ENCODE data around the gene APEX1. TPM values are rescaled to one million over a fixed set of nuclear protein-coding genes. Genes with fewer than 3 reads are reported as not detected.

The APEX1 gene
- total RNA-seq, 4 donors from 2014 or later: 108 to 120 (median 111) TPM

- H3K9me3 ChIP-seq: no peaks in the 10 kb centered on the region
- intact Hi-C loops (cut with DNase I; ENCODE audit: low total_unique reads): loop anchor here (10.0 kb wide), 2 partner anchors 125 to 145 kb away; partner anchors contain the start of gene PARP2
- peaks cover 0 to 12% (median 6%) of the 10 kb centered on the region in 4 donors for H3K36me3 ChIP-seq
- DNase-seq: peak; percentile 49
- H3K4me3 ChIP-seq: peak overlapping the region; percentile 61 to 92 (median 65)
- 0% methylated on average over 8 to 12 of the region's 12 CpGs for WGBS, 2 donors (ENCODE audit: low coverage in 1 of 2)
- TF ChIP-seq CTCF (IDR thresholded peaks at IDR 0.05): no peak
- TF ChIP-seq POLR2AphosphoS5 (IDR thresholded peaks at IDR 0.05): peak; percentile 3 to 70 (median 33)
- no peak for TF ChIP-seq EP300 (IDR thresholded peaks at IDR 0.05; ENCODE audit: low read depth)
- TF ChIP-seq POLR2A (IDR thresholded peaks at IDR 0.05): no peak
- H3K4me1 ChIP-seq: peaks cover 0 to 27% (median 9%) of the 10 kb centered on the region in 4 donors
- peak overlapping the region; percentile 90 to 97 (median 92) for H3K27ac ChIP-seq
- no peaks in the 10 kb centered on the region for H3K27me3 ChIP-seq
- in situ Hi-C loops (cut with MboI; ENCODE audit: low pct_ligation_motif_present in 1 of 4, low pct_unique_long_range_greater_than_20kb in 1 of 4, low sequenced_read_pairs in 3 of 4): loop anchor here in 2 of 4 donors (10.0 to 25.0 kb wide), 4 partner anchors 55 to 217 kb away; partner anchors contain the start of genes CCNB1IP1 (in 2 of the 2), PARP2 (in 2 of the 2), ANG (in 1 of the 2) and RNASE4 (in 1 of the 2)
These were observed 15.0 kb downstream of the APEX1 start for GRCh38 chr14:20469890-20470602.

GRCh38 chr14:20470603-20470901 is 15.5 kb downstream of the APEX1 start:
- in situ Hi-C loops (cut with MboI; ENCODE audit: low pct_ligation_motif_present in 1 of 4, low pct_unique_long_range_greater_than_20kb in 1 of 4, low sequenced_read_pairs in 3 of 4): loop anchor here in 2 of 4 donors (25.0 kb wide), 2 partner anchors 133 to 217 kb away; partner anchors contain the start of genes CCNB1IP1 (in 2 of the 2), PARP2 (in 2 of the 2), ANG (in 1 of the 2) and RNASE4 (in 1 of the 2)
- Histone ChIP-seq H3K9me3 (no peaks in the 10 kb centered on the region), H3K4me3 (peak overlapping the region in 3 of 4 donors; percentile 61 to 68 (median 62)), H3K36me3 (peaks cover 0 to 17% (median 9%) of the 10 kb centered on the region in 4 donors), H3K27me3 (no peaks in the 10 kb centered on the region), H3K27ac (peak overlapping the region; percentile 90 to 97 (median 92)), H3K4me1 (peaks cover 0 to 27% (median 9%) of the 10 kb centered on the region in 4 donors)
- TF ChIP-seq EP300 (IDR thresholded peaks at IDR 0.05; ENCODE audit: low read depth) (no peak), CTCF (IDR thresholded peaks at IDR 0.05) (no peak), POLR2AphosphoS5 (IDR thresholded peaks at IDR 0.05) (no peak), POLR2A (IDR thresholded peaks at IDR 0.05) (no peak)
- no peak for DNase-seq
- intact Hi-C loops (cut with DNase I; ENCODE audit: low total_unique reads): no loop called here
- WGBS, 2 donors (ENCODE audit: low coverage in 1 of 2): 0 to 5% methylated on average over 2 of the region's 2 CpGs

- TF ChIP-seq POLR2AphosphoS5 (IDR thresholded peaks at IDR 0.05) (no peak), CTCF (IDR thresholded peaks at IDR 0.05) (no peak), EP300 (IDR thresholded peaks at IDR 0.05; ENCODE audit: low read depth) (no peak), POLR2A (IDR thresholded peaks at IDR 0.05) (no peak)
- in situ Hi-C loops (cut with MboI; ENCODE audit: low pct_ligation_motif_present in 1 of 4, low pct_unique_long_range_greater_than_20kb in 1 of 4, low sequenced_read_pairs in 3 of 4): loop anchor here in 2 of 4 donors (25.0 kb wide), 2 partner anchors 135 to 215 kb away; partner anchors contain the start of genes CCNB1IP1 (in 2 of the 2), PARP2 (in 2 of the 2), ANG (in 1 of the 2) and RNASE4 (in 1 of the 2)
- Histone ChIP-seq H3K36me3 (peaks cover 0 to 30% (median 15%) of the 10 kb centered on the region in 4 donors), H3K4me1 (peaks cover 6 to 38% (median 9%) of the 10 kb centered on the region in 4 donors), H3K27ac (no peak overlapping the region), H3K4me3 (no peak overlapping the region), H3K9me3 (no peaks in the 10 kb centered on the region), H3K27me3 (no peaks in the 10 kb centered on the region)
- WGBS, 2 donors (ENCODE audit: low coverage in 1 of 2): 86 to 88% methylated on average over 2 of the region's 2 CpGs
- no peak for DNase-seq
- intact Hi-C loops (cut with DNase I; ENCODE audit: low total_unique reads): no loop called here
These were observed 17.6 kb downstream of the APEX1 start for GRCh38 chr14:20472536-20473169.

GRCh38 chr14:20476776-20477175 is 21.8 kb downstream of the APEX1 start:
- H3K4me1 ChIP-seq: peaks cover 0 to 15% (median 3%) of the 10 kb centered on the region in 4 donors

More at GRCh38 chr14:20476776-20477175, 21.8 kb downstream of the APEX1 start:
- no peak for DNase-seq
- 90% methylated on average over 5 of the region's 5 CpGs for WGBS, 2 donors (ENCODE audit: low coverage in 1 of 2)
- no peaks in the 10 kb centered on the region for H3K9me3 ChIP-seq
- no peak overlapping the region for H3K4me3 ChIP-seq
- peaks cover 0 to 30% (median 15%) of the 10 kb centered on the region in 4 donors for H3K36me3 ChIP-seq
- TF ChIP-seq POLR2A (IDR thresholded peaks at IDR 0.05) (no peak), CTCF (IDR thresholded peaks at IDR 0.05) (no peak), POLR2AphosphoS5 (IDR thresholded peaks at IDR 0.05) (no peak), EP300 (IDR thresholded peaks at IDR 0.05; ENCODE audit: low read depth) (no peak)
- intact Hi-C loops (cut with DNase I; ENCODE audit: low total_unique reads): no loop called here
- H3K27ac ChIP-seq: peak overlapping the region; percentile 32 to 68 (median 62)
- in situ Hi-C loops (cut with MboI; ENCODE audit: low pct_ligation_motif_present in 1 of 4, low pct_unique_long_range_greater_than_20kb in 1 of 4, low sequenced_read_pairs in 3 of 4): no loop called here
- no peaks in the 10 kb centered on the region for H3K27me3 ChIP-seq
